ENCODE measurements around the gene SYNPO.

Gene SYNPO

GRCh38 chr5:150625831-150626746, 14.4 kb upstream of the SYNPO start:
- DNase-seq, result no peak

GRCh38 chr5:150626853-150627276, 13.6 kb upstream of the SYNPO start:
- no peak for DNase-seq

GRCh38 chr5:150627731-150628545, 12.5 kb upstream of the SYNPO start:
- DNase-seq, result no peak

GRCh38 chr5:150628936-150629485, 11.4 kb upstream of the SYNPO start:
- no peak for DNase-seq

GRCh38 chr5:150630016-150630415, 10.4 kb upstream of the SYNPO start:
- DNase-seq, result no peak

- no peak for DNase-seq
These were observed 9.8 kb upstream of the SYNPO start for GRCh38 chr5:150630461-150631325.

GRCh38 chr5:150631326-150631701, 9.1 kb upstream of the SYNPO start:
- DNase-seq, result no peak

- no peak for DNase-seq
These were observed 7.9 kb upstream of the SYNPO start for GRCh38 chr5:150632305-150633160.

GRCh38 chr5:150633429-150633828, 7.0 kb upstream of the SYNPO start:
- no peak for DNase-seq

- DNase-seq, result no peak
These were observed 3.8 kb upstream of the SYNPO start for GRCh38 chr5:150636391-150637244.

- DNase-seq, result no peak
These were observed 3.0 kb upstream of the SYNPO start for GRCh38 chr5:150637245-150638052.

GRCh38 chr5:150638053-150638444, 2.4 kb upstream of the SYNPO start:
- DNase-seq, result no peak

GRCh38 chr5:150638488-150639376, 1.7 kb upstream of the SYNPO start:
- DNase-seq, result no peak

- no peak for DNase-seq
These were observed 1.1 kb upstream of the SYNPO start for GRCh38 chr5:150639377-150639692.

GRCh38 chr5:150639751-150640150, 709 bp upstream of the SYNPO start:
- no peak for DNase-seq

GRCh38 chr5:150641006-150641570, 628 bp downstream of the SYNPO start:
- no peak for DNase-seq

GRCh38 chr5:150641824-150642566, 1.5 kb downstream of the SYNPO start:
- DNase-seq, result no peak

GRCh38 chr5:150642567-150642927, 2.1 kb downstream of the SYNPO start:
- DNase-seq, result no peak

Measured in activated T-cell treated with anti-CD3 and anti-CD28 coated beads, Interleukin-2, amount 50 U/mL, for 48 hours (primary cell).